Central memory CD8-positive, alpha-beta T cell (primary cell): Measurements from ENCODE around the gene TPST1.
"Not testable (repeated sequence)": the region's sequence is repeated elsewhere in the genome, so short reads cannot be mapped to it uniquely, and the experiment has no call there.

Source experiments
- ATAC-seq: fragments of 150-1000 bp; cut with Tn5 transposase; replicated peaks from 2 replicates; pipeline ENCODE4 v1.10.0; 2022; ENCODE audit warnings: mild to moderate bottlenecking, moderate FRiP score, moderate number of reproducible peaks; ENCODE audit not compliant: poor library complexity, severe bottlenecking; ENCODE audit errors: extremely low read depth
- DNase-seq, 2 donors: peaks; one replicate each; pipeline ENCODE4 v3.0.0; 2021; ENCODE audit warnings: low spot score in 2 of 2
- H3K27ac Mint-ChIP-seq: one replicate; pipeline ENCODE4 v1.8.0; 2022; ENCODE audit warnings: low read depth, mild to moderate bottlenecking, moderate library complexity, mixed read lengths
- H3K27me3 Mint-ChIP-seq: one replicate; pipeline ENCODE4 v1.8.0; 2022; ENCODE audit warnings: mixed read lengths
- H3K36me3 Mint-ChIP-seq: one replicate; pipeline ENCODE4 v1.8.0; 2022; ENCODE audit warnings: mild to moderate bottlenecking, moderate library complexity, mixed read lengths; ENCODE audit not compliant: insufficient read depth
- H3K4me1 Mint-ChIP-seq: one replicate; pipeline ENCODE4 v1.8.0; 2022; ENCODE audit warnings: mixed read lengths
- H3K4me3 Mint-ChIP-seq: one replicate; pipeline ENCODE4 v1.8.0; 2022; ENCODE audit warnings: mild to moderate bottlenecking, moderate library complexity, mixed read lengths
- H3K9me3 Mint-ChIP-seq: one replicate; pipeline ENCODE4 v1.8.0; 2022; ENCODE audit warnings: mixed read lengths

The TPST1 gene

DNA sequence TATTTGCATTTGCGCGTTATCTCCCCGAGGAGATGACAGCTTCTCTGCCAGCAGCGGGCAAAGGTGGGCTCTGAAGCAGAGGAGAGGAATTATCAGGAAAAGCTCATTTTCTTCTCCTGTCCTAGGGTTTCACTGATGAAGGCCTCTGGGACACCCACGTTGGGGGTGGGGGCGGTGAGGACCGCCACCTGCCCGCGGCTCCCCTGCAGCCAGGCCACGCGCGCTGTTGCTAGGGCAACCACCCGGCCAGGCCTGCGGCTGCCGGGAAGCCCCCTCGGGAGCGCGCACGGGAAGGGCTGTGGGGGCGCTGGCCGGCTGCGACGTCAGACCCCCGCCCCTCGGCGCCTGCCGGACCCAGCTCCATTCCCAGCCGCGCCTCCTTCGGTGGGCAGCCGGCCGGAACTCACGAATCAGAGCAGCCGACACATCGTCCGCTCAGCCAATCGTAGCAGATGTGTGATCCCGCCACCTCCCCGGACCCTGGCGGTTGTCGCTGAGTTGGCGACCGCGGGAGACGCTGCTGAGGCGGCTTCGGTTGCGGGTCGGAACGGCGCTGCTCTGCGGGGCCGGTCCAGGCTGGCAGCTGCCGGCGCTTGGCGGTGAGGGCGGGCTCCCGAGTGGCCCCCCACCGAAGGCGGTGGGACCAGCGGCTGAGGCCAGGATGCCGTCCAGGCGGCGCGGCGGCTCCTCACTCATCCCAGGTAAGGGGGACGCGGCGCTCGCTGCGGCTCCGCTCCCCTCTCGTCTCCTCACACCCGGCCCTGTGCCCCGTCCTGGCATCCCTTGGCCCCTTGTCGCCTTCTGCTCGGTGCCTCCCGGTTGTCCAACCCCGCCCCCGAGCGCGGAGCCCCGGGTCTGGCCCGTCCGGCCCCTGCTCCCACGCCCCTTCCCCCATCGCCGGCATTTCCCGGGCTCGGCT, at the start of gene TPST1:
TPST1 (plus strand) TSS at position 513 of the 919 bp plus-strand sequence. CDS start 35,092 bp downstream, outside the sequence.
- H3K27me3 Mint-ChIP-seq, result peaks cover 39% of the 10 kb centered on the region

DNA sequence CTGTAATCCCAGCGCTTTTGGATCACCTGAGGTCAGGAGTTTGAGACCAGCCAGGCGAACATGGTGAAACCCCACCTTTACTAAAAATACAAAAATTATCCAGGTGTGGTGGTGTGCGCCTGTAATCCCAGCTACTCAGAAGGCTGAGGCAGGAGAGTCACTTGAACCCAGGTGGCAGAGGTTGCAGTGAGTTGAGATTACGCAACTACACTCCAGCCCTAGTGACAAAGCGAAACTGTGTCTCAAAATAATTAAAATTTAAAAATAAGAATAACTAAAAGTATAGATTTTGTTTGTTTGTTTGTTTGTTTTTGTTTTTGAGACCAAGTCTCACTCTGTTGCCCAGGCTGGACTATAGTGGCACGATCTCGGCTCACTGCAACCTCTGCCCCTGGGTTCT, 49.1 kb upstream of the TPST1 start:
- H3K9me3 Mint-ChIP-seq, H3K4me3 Mint-ChIP-seq, DNase-seq, H3K27me3 Mint-ChIP-seq, H3K27ac Mint-ChIP-seq, H3K4me1 Mint-ChIP-seq, ATAC-seq: not testable (repeated sequence)
- peaks cover 34% of the 10 kb centered on the region for H3K36me3 Mint-ChIP-seq

More for the DNA sequence above, at the start of gene TPST1:
- peak within 1 kb of the TSS; percentile 93 for H3K27ac Mint-ChIP-seq
- peaks cover 30% of the 10 kb centered on the region for H3K4me1 Mint-ChIP-seq
- ATAC-seq, result peak; percentile 86
- H3K9me3 Mint-ChIP-seq, result no peaks in the 10 kb centered on the region
- peaks cover 5% of the 10 kb centered on the region for H3K36me3 Mint-ChIP-seq
- DNase-seq, result peak; percentile 67 to 72
- H3K4me3 Mint-ChIP-seq, result peak within 1 kb of the TSS; percentile 87

DNA sequence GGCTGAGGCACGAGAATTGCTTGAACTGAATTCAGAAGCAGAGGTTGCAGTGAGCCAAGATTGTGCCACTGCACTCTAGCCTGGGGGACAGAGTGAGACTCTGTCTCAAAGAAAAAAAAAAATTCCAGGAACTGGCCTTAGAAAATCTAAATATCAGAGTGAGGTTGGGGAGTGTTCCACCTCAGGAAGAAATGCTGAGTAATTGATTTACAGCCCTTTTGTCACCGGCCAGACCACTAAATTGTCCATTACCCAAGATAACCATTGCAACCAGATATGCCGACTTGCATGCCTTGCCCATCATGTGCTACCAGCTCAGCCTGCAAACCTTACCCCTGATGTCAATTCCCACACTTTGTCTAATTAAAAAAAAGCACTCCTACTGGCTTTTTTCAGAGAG, 48.1 kb upstream of the TPST1 start:
- DNase-seq (no peak), ATAC-seq (no peak)
- Mint-ChIP-seq H3K36me3 (peaks cover 31% of the 10 kb centered on the region), H3K4me3 (no peak overlapping the region), H3K27ac (no peak overlapping the region), H3K9me3 (no peaks in the 10 kb centered on the region), H3K4me1 (no peaks in the 10 kb centered on the region), H3K27me3 (no peaks in the 10 kb centered on the region)

DNA sequence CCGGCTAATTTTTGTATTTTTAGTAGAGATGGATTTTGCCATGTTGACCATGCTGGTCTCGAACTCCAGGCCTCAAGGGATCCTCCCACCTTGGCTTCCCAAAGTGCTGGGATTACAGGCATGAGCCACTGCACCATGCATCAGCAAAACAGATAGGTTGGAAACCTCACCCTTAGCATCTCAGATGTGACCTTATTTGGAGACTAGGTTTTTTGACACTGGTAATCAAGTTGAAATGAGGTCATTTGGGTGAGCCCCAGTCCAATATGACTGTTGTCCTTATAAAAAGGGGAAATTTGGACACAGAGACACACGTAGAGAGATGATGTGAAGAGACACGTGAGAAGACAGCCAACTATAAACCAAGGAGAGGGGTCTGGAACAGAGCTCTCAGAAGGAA, 42.5 kb upstream of the TPST1 start:
- Mint-ChIP-seq H3K9me3 (no peaks in the 10 kb centered on the region), H3K4me3 (no peak overlapping the region), H3K4me1 (no peaks in the 10 kb centered on the region), H3K27me3 (no peaks in the 10 kb centered on the region), H3K36me3 (peaks cover 2% of the 10 kb centered on the region), H3K27ac (no peak overlapping the region)
- DNase-seq (no peak), ATAC-seq (no peak)

DNA sequence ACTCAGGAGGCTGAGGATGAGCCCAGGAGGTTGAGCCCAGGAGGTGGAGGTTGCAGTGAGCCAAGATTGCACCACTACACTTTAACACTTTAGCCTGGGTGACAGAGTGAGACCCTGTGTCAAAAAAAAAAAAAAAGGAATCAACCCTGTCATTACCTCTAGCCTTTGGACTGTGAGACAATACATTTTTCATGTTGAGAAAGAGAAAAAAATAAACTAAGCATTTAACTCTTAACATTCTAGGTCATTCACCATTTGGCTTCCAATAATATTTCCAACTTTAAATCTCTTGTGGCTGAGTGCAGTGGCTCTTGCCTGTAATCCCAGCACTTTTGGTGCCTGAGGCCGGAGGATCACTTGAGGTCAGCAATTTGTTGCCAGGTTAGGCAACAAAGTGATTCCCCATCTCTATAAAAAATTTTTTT, 41.9 kb upstream of the TPST1 start:
- peaks cover 2% of the 10 kb centered on the region for H3K36me3 Mint-ChIP-seq
- DNase-seq (no peak), ATAC-seq (no peak)
- no peaks in the 10 kb centered on the region for H3K9me3 Mint-ChIP-seq
- no peak overlapping the region for H3K27ac Mint-ChIP-seq
- H3K4me1 Mint-ChIP-seq, result no peaks in the 10 kb centered on the region
- no peaks in the 10 kb centered on the region for H3K27me3 Mint-ChIP-seq
- H3K4me3 Mint-ChIP-seq, result no peak overlapping the region

DNA sequence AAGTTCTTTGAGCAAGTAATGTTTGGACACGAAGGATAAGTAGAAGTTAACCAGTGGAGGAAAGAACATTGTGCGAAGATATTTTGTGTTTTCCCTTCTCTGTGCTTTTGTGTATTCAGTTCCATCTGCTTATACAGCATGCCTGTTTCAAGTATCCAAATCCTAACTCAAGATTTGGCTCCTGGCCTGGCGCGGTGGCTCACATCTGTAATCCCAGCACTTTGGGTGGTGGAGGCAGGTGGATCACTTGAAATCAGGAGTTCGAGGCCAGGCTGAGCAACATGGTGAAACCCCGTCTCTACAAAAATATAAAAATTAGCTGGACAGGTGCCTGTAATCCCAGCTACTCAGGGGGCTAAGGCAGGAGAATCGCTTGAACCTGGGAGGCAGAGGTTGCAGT, 40.8 kb upstream of the TPST1 start:
- no peaks in the 10 kb centered on the region for H3K36me3 Mint-ChIP-seq
- H3K4me1 Mint-ChIP-seq, result no peaks in the 10 kb centered on the region
- no peaks in the 10 kb centered on the region for H3K27me3 Mint-ChIP-seq
- no peaks in the 10 kb centered on the region for H3K9me3 Mint-ChIP-seq
- H3K27ac Mint-ChIP-seq, result no peak overlapping the region
- ATAC-seq (no peak), DNase-seq (no peak)
- no peak overlapping the region for H3K4me3 Mint-ChIP-seq

DNA sequence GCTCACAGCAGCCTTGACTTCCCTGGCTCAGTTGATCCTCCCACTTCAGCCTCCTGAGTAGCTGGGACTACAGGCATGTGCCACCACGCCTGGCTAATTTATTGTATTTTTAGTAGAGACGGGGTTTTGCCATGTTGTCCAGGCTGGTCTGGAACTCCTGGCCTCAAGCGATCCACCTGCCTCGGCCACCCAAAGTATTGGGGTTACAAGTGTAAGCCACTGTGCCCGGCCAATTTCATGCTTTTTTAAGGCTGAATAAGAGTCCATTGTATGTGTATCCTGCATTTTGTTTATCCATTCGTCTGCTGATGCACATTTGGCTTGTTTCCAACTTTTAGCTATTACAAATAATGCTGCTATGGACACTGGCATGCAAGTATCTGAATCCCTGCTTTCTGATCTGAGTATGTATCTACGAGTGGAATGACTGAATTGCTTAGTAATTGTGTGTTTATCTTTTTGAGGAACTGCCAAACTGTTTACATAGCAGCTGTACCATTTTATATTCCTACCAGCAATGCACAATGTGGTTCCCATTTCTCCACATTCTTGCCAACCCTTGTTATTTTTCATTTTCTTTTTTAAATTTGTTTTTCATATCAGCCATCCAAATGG, 37.3 kb upstream of the TPST1 start:
- Mint-ChIP-seq H3K27ac (no peak overlapping the region), H3K4me1 (no peaks in the 10 kb centered on the region), H3K36me3 (no peaks in the 10 kb centered on the region), H3K4me3 (no peak overlapping the region), H3K9me3 (no peaks in the 10 kb centered on the region), H3K27me3 (no peaks in the 10 kb centered on the region)
- ATAC-seq (no peak), DNase-seq (no peak)

DNA sequence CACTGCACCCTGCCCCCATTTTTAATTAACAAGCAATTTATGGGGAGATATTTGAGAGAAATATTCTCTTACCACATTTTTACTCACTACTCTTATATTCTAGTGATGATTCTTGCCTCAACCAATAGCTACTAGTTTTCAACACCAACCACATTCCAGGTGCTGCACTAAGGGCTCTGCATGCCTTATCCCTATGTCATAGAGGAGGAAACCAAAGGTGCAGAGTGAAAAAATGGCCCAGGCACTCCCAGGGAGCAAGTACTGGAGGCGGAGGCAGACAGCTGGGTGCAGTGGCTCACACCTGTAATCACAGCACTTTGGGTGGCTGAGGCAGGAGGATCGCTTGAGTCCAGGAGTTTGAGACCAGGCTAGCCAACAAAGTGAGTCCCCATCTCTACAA, 35.5 kb upstream of the TPST1 start:
- DNase-seq, result no peak
- Mint-ChIP-seq H3K9me3 (no peaks in the 10 kb centered on the region), H3K27ac (no peak overlapping the region)

DNA sequence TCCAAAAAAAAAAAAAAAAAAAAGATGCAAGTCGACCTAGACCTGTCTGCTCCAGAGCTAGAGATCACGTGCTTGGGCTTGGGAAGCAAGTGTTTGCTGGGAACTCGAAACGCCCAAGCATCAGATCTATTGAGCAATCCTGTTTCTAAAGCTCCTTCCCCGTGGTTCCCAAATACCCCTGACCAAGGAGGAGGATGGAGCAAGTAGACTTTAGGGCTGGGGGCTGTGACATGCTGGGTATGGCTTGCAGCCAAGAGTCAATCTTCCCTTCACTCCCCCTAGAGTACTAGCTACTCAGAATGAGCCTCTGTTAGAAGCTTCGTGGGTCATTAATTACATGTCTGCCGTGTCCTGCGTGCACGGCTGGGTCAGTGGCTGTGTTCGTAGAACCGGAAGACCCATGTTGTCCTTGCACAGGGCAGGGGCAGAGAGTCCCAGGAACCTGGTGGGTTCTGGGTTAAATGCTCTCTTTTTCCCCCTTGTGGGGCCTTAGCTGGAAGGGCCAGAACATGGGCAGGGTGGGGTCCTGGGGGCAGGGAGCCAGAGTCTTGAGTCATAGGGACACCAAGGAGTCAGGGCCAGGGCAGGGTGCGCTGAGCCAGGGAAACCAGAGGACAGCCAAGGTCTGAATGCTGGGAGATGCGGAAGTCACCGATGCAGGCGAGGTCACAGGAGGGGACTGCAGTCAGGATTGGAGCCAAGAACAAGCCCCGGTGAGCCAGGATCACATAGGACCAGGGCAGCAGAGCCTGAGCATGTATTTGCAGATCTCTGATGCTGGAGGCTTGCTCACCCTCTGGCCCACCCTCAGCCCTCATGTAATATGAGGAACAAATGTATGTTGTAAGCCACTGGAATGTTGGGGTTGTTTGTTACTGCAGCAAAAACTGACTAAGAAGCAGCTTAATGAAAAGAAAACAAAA, 34.6 kb upstream of the TPST1 start:
- DNase-seq (no peak), ATAC-seq (no peak)
- Mint-ChIP-seq H3K36me3 (no peaks in the 10 kb centered on the region), H3K27me3 (no peaks in the 10 kb centered on the region), H3K4me3 (no peak overlapping the region), H3K4me1 (no peaks in the 10 kb centered on the region), H3K9me3 (no peaks in the 10 kb centered on the region), H3K27ac (no peak overlapping the region)

More for the DNA sequence above, 35.5 kb upstream of the TPST1 start:
- Mint-ChIP-seq H3K4me1 (no peaks in the 10 kb centered on the region), H3K27me3 (no peaks in the 10 kb centered on the region), H3K4me3 (no peak overlapping the region), H3K36me3 (no peaks in the 10 kb centered on the region)
- no peak for ATAC-seq

DNA sequence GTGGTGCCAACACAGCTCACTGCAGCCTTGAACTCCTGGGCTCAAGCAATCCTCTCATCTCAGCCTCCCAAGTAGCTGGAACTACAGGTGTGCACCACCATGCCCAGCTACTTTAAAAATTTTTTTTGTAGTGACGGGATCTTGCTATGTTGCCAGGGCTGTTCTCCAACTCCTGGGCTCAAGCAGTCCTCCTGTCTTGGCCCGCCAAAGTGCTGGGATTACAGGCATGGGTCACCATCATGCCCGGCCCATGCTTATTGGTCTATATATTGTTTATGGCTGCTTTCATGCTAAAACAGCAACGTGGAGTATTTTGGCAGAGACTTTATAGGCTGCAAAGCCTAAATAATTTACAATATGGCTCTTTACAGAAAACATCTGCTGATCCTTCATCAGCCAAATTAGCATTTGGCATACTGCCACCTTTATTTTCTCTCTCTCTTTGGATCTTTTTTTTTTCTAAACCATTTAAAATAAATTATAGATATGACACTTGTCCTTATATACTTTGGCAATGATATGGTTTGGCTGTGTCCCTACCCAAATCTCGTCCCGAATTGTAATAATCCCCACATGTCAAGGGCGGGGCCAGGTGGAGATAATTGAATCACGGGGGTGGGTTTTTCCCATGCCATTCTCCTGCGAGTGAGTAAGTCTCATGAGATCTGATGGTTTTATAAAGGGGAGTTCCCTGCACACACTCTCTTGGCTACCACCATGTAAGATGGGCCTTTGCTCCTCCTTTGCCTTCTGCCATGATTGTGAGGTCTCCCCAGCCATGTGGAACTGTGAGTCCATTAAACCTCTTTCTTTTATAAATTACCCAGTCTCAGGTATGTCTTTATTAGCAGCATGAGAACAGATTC, 32.4 kb upstream of the TPST1 start:
- not testable (repeated sequence) for DNase-seq, ATAC-seq, H3K4me3 Mint-ChIP-seq, H3K4me1 Mint-ChIP-seq, H3K36me3 Mint-ChIP-seq, H3K9me3 Mint-ChIP-seq, H3K27me3 Mint-ChIP-seq
- peak overlapping the region; percentile 14 for H3K27ac Mint-ChIP-seq

DNA sequence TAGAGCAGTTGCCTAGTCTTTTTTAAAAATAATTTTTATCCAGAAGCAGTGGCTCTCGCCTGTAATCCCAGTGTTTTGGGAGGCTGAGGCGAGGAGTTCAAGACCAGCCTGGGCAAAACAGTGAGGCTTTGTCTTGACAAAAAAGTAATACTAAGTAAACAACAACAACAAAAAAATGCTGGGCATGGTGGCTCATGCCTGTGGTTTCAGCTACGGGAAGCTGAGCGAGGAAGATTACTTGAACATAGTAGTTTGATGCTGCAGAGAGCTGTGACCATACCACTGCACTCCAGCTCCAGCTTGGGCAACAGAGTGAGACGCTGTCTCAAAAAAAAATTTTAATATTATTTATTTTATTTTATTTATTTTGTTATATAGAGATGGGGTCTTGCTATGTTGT, 31.3 kb upstream of the TPST1 start:
- no peak overlapping the region for H3K27ac Mint-ChIP-seq
- H3K9me3 Mint-ChIP-seq, result no peaks in the 10 kb centered on the region
- no peaks in the 10 kb centered on the region for H3K27me3 Mint-ChIP-seq
- H3K4me1 Mint-ChIP-seq, result no peaks in the 10 kb centered on the region
- H3K4me3 Mint-ChIP-seq, result no peak overlapping the region
- no peaks in the 10 kb centered on the region for H3K36me3 Mint-ChIP-seq
- no peak for ATAC-seq
- no peak for DNase-seq

DNA sequence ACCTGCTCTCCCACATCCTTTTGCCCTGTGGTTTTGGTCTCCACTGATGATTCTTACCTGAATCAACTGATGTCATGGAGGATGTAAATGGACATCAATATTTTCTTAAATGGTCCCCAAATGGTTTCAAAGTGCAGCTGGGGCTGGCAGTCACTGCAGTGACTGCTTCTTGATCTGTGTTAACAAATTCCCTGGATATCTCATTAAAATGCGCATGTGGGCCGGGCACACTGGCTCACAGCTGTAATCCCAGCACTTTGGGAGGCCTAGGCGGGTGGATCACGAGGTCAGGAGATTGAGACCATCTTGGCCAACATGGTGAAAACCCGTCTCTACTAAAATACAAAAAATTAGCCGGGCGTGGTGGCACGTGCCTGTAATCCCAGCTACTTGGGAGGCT, 30.1 kb upstream of the TPST1 start:
- not testable (repeated sequence) for H3K4me3 Mint-ChIP-seq, ATAC-seq, H3K27ac Mint-ChIP-seq, H3K27me3 Mint-ChIP-seq, H3K36me3 Mint-ChIP-seq, DNase-seq, H3K4me1 Mint-ChIP-seq, H3K9me3 Mint-ChIP-seq
